ENCODE data around the gene ZFP91. TPM values are rescaled to one million over a fixed set of nuclear protein-coding genes. Genes with fewer than 3 reads are reported as not detected.
A peak's percentile ranks its signal among the peaks of the same experiment; 100 is the strongest.

The ZFP91 gene
- total RNA-seq, 1 donor from 2014 or later: 52.0 TPM

DNA sequence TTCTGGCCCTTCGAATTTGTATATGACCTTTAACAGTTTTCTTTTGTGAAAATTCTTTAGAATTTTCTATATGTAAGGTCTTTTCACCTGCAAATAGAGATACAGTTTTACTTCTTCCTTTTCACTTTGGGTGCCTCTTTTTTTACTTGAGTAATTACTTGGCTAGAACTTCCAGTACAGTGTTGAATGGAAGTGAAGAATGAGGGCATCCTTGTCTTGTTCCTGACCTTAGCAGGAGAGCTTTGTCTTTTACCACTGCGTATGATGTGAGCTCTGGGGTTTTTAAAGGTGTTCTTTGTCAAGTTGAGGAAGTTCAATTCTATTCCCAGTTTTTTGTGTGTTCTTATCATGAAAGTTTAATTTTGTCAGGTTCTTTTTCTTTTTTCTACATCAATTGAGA, 21.6 kb downstream of the ZFP91 start:
- no peak for DNase-seq (ENCODE audit: low spot score)
- Histone ChIP-seq H3K9ac (no peak overlapping the region), H3K4me3 (no peak overlapping the region), H3K36me3 (no peaks in the 10 kb centered on the region), H3K9me3 (ENCODE audit: low read depth) (no peaks in the 10 kb centered on the region), H3K4me2 (no peak overlapping the region), H2AFZ (replicated peaks) (no peak overlapping the region), H3K27ac (no peak overlapping the region), H3K27me3 (no peaks in the 10 kb centered on the region), H3K79me2 (ENCODE audit: low read depth) (peaks cover 100% of the 10 kb centered on the region), H4K20me1 (ENCODE audit: low read depth) (peaks cover 97% of the 10 kb centered on the region), H3K4me1 (peaks cover 19% of the 10 kb centered on the region), H3F3A (ENCODE audit: low read depth) (no peaks in the 10 kb centered on the region)
- Mint-ChIP-seq H3K4me3 (no peak overlapping the region), H3K4me1 (no peaks in the 10 kb centered on the region), H3K9me3 (peaks cover 4% of the 10 kb centered on the region), H3K27ac (no peak overlapping the region), H3K27me3 (ENCODE audit: insufficient read depth, low read depth) (no peaks in the 10 kb centered on the region), H3K36me3 (peaks cover 32% of the 10 kb centered on the region)
- no peak for TF ChIP-seq EZH2 (IDR thresholded peaks at IDR 0.05)

GRCh38 chr11:58606930-58607714, 28.3 kb downstream of the ZFP91 start:
- peaks cover 2% of the 10 kb centered on the region for H3K9me3 Mint-ChIP-seq

DNA sequence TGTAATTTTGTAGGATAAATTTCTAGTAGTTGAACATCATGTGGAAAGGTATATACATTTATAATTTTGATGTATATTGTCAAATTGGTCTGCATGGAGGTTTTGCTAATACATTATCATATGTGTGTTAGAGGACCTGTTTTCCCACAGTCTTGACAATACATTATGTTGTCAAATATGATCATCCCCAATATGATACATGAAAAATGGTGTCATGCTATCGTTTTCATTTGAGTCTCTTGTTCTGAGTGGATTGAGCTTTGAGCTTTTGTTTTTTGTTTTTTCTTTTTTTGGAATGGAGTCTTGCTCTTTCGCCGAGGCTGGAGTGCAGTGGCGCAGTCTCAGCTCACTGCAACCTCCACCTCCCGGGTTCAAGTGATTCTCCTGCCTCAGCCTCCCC, 29.5 kb downstream of the ZFP91 start:
- peaks cover 30% of the 10 kb centered on the region for H3K36me3 Mint-ChIP-seq
- Histone ChIP-seq H3K9ac (no peak overlapping the region), H2AFZ (replicated peaks) (no peak overlapping the region), H3K9me3 (ENCODE audit: low read depth) (no peaks in the 10 kb centered on the region), H3K27me3 (no peaks in the 10 kb centered on the region), H3K4me1 (no peaks in the 10 kb centered on the region), H3K4me2 (no peak overlapping the region), H3K79me2 (ENCODE audit: low read depth) (peaks cover 73% of the 10 kb centered on the region), H4K20me1 (ENCODE audit: low read depth) (peaks cover 36% of the 10 kb centered on the region), H3K36me3 (peaks cover 36% of the 10 kb centered on the region), H3F3A (ENCODE audit: low read depth) (no peaks in the 10 kb centered on the region), H3K27ac (no peak overlapping the region), H3K4me3 (no peak overlapping the region)
- H3K27ac Mint-ChIP-seq: peak overlapping the region; percentile 20
- no peak for TF ChIP-seq EZH2phosphoT487 (IDR thresholded peaks at IDR 0.05)
- no peak for TF ChIP-seq EZH2 (IDR thresholded peaks at IDR 0.05)
- no peak for TF ChIP-seq CTCF (IDR thresholded peaks at IDR 0.05)
- no peak overlapping the region for H3K4me3 Mint-ChIP-seq
- H3K9me3 Mint-ChIP-seq: peaks cover 2% of the 10 kb centered on the region
- no peaks in the 10 kb centered on the region for H3K4me1 Mint-ChIP-seq
- no peak for DNase-seq (ENCODE audit: low spot score)
- H3K27me3 Mint-ChIP-seq (ENCODE audit: insufficient read depth, low read depth): no peaks in the 10 kb centered on the region

More at GRCh38 chr11:58606930-58607714, 28.3 kb downstream of the ZFP91 start:
- H4K20me1 ChIP-seq (ENCODE audit: low read depth): peaks cover 48% of the 10 kb centered on the region
- H3K27me3 ChIP-seq: no peaks in the 10 kb centered on the region
- Mint-ChIP-seq H3K4me1 (no peaks in the 10 kb centered on the region), H3K27me3 (ENCODE audit: insufficient read depth, low read depth) (no peaks in the 10 kb centered on the region), H3K27ac (no peak overlapping the region), H3K4me3 (no peak overlapping the region), H3K36me3 (peaks cover 36% of the 10 kb centered on the region)
- H3K4me1 ChIP-seq: peaks cover 3% of the 10 kb centered on the region
- H3K36me3 ChIP-seq: peaks cover 24% of the 10 kb centered on the region
- H3K4me3 ChIP-seq: no peak overlapping the region
- H3K79me2 ChIP-seq (ENCODE audit: low read depth): peaks cover 85% of the 10 kb centered on the region
- no peaks in the 10 kb centered on the region for H3K9me3 ChIP-seq (ENCODE audit: low read depth)
- H3K4me2 ChIP-seq: no peak overlapping the region
- DNase-seq (ENCODE audit: low spot score): no peak
- H3F3A ChIP-seq (ENCODE audit: low read depth): no peaks in the 10 kb centered on the region
- TF ChIP-seq EZH2phosphoT487 (IDR thresholded peaks at IDR 0.05) (no peak), CTCF (IDR thresholded peaks at IDR 0.05) (no peak), EZH2 (IDR thresholded peaks at IDR 0.05) (no peak)
- no peak overlapping the region for H3K27ac ChIP-seq
- no peak overlapping the region for H2AFZ ChIP-seq (replicated peaks)
- no peak overlapping the region for H3K9ac ChIP-seq

GRCh38 chr11:58609723-58610122, 30.9 kb downstream of the ZFP91 start:
- H3K4me3 ChIP-seq: no peak overlapping the region
- H3K36me3 ChIP-seq: peaks cover 50% of the 10 kb centered on the region
- no peak overlapping the region for H3K4me2 ChIP-seq
- Mint-ChIP-seq H3K4me1 (no peaks in the 10 kb centered on the region), H3K36me3 (peaks cover 36% of the 10 kb centered on the region), H3K27ac (no peak overlapping the region), H3K4me3 (no peak overlapping the region), H3K9me3 (no peaks in the 10 kb centered on the region), H3K27me3 (ENCODE audit: insufficient read depth, low read depth) (no peaks in the 10 kb centered on the region)
- no peak for DNase-seq (ENCODE audit: low spot score)
- H3K4me1 ChIP-seq: no peaks in the 10 kb centered on the region
- peaks cover 22% of the 10 kb centered on the region for H4K20me1 ChIP-seq (ENCODE audit: low read depth)
- no peak overlapping the region for H3K9ac ChIP-seq
- no peaks in the 10 kb centered on the region for H3K27me3 ChIP-seq
- H3K9me3 ChIP-seq (ENCODE audit: low read depth): no peaks in the 10 kb centered on the region
- H3K27ac ChIP-seq: no peak overlapping the region
- no peak overlapping the region for H2AFZ ChIP-seq (replicated peaks)
- H3K79me2 ChIP-seq (ENCODE audit: low read depth): peaks cover 59% of the 10 kb centered on the region
- no peaks in the 10 kb centered on the region for H3F3A ChIP-seq (ENCODE audit: low read depth)
- TF ChIP-seq CTCF (IDR thresholded peaks at IDR 0.05) (no peak), EZH2phosphoT487 (IDR thresholded peaks at IDR 0.05) (no peak), EZH2 (IDR thresholded peaks at IDR 0.05) (no peak)
